PC-3 (cell line): ENCODE results near the gene TIRAP. TPM values are rescaled to one million over a fixed set of nuclear protein-coding genes. Genes with fewer than 3 reads are reported as not detected.

Source experiments
- ATAC-seq: fragments of 200-7000 bp; cut with Tn5 transposase; 2 replicates; pipeline ENCODE4 v1.9.1; 2020; ENCODE audit warnings: mild to moderate bottlenecking, moderate library complexity
- BruUV-seq: library from RNA; stranded (reverse); fragments of 400-500 nt; replicated peaks from 2 replicates; lab custom pipeline; 2021; lab: Mats Ljungman, UMichigan
- CTCF ChIA-PET: fragments of 300-600 bp; sonication (Branson Sonifier 250); formaldehyde crosslinking; loops from one replicate; lab custom pipeline; 2022; ENCODE audit warnings: antibody characterized with exemption; lab: Charles Lee
- POLR2A ChIA-PET: fragments of 300-600 bp; sonication (Branson Sonifier 250); formaldehyde crosslinking; loops from one replicate; lab custom pipeline; 2022; ENCODE audit warnings: antibody characterized with exemption; ENCODE audit not compliant: unreplicated experiment; lab: Charles Lee
- DNase-seq: peaks from one replicate; pipeline ENCODE4 v3.0.0-alpha.2; 2015
- H2AFZ ChIP-seq: fragments of 300-600 bp; sonication (generic); 2 replicates; pipeline ENCODE4 v1.6.0; 2016; ENCODE audit warnings: antibody characterized with exemption, low read length
- H3F3A ChIP-seq: fragments of 300-600 bp; sonication (generic); one replicate; pipeline ENCODE4 v1.6.0; 2017; ENCODE audit warnings: antibody characterized with exemption, low read length, control low read depth, mild to moderate bottlenecking; ENCODE audit not compliant: unreplicated experiment
- H3K27ac ChIP-seq: fragments of 300-600 bp; sonication (generic); 2 replicates; pipeline ENCODE4 v1.5.1; 2016; ENCODE audit warnings: mild to moderate bottlenecking, low read length
- H3K27me3 ChIP-seq: fragments of 300-600 bp; sonication (generic); 2 replicates; pipeline ENCODE4 v1.6.1; 2016; ENCODE audit warnings: low read length, mixed read lengths
- H3K36me3 ChIP-seq: fragments of 300-600 bp; sonication (generic); 2 replicates; pipeline ENCODE4 v1.6.1; 2016; ENCODE audit warnings: low read depth, mixed run types, low read length, mixed read lengths
- H3K4me1 ChIP-seq: fragments of 300-600 bp; sonication (generic); 2 replicates; pipeline ENCODE4 v1.5.1; 2016; ENCODE audit warnings: low read length; ENCODE audit not compliant: insufficient read depth
- H3K4me2 ChIP-seq: fragments of 300-600 bp; sonication (generic); 2 replicates; pipeline ENCODE4 v1.6.0; 2016; ENCODE audit warnings: low read length
- H3K4me3 ChIP-seq: fragments of 300-600 bp; sonication (generic); 2 replicates; pipeline ENCODE4 v1.5.1; 2016; ENCODE audit warnings: mild to moderate bottlenecking, low read length, mixed read lengths
- H3K79me2 ChIP-seq: fragments of 300-600 bp; sonication (generic); 2 replicates; pipeline ENCODE4 v1.6.1; 2017; ENCODE audit warnings: low read length, mixed read lengths
- H3K9ac ChIP-seq: fragments of 300-600 bp; sonication (generic); 2 replicates; pipeline ENCODE4 v1.6.0; 2016; ENCODE audit warnings: mild to moderate bottlenecking, low read length
- H3K9me2 ChIP-seq: fragments of 300-600 bp; sonication (generic); replicated peaks from 2 replicates; pipeline ENCODE4 v1.6.1; 2016; ENCODE audit warnings: mixed run types, low read length, mixed read lengths
- H3K9me3 ChIP-seq: fragments of 300-600 bp; sonication (generic); 2 replicates; pipeline ENCODE4 v1.6.1; 2016; ENCODE audit warnings: low read length, mixed read lengths
- H4K20me1 ChIP-seq: fragments of 300-600 bp; sonication (generic); 2 replicates; pipeline ENCODE4 v1.6.1; 2016; ENCODE audit warnings: low read length, mixed read lengths
- EZH2 ChIP-seq: fragments of 300-600 bp; sonication (generic); IDR thresholded peaks from one replicate; pipeline ENCODE4 v1.6.1; 2017; ENCODE audit warnings: antibody characterized with exemption, mild to moderate bottlenecking, low read length; ENCODE audit not compliant: unreplicated experiment
- EZH2phosphoT487 ChIP-seq: fragments of 300-600 bp; sonication (generic); IDR thresholded peaks from 2 replicates; pipeline ENCODE4 v1.6.1; 2018; ENCODE audit warnings: mild to moderate bottlenecking, antibody characterized with exemption, low read length, borderline replicate concordance
- intact Hi-C: fragments of 100-400 bp; cut with micrococcal nuclease; formaldehyde crosslinking; loops from 2 replicates; pipeline ENCODE4 v1.9.0; 2023
- total RNA-seq: library from RNA; depleted of rRNA; stranded (reverse); fragments of >200 nt; gene quantifications from 2 replicates; pipeline ENCODE4 v1.2.3, GENCODE V29; 2014
- TF ChIP-seq, protein P1 (sequence below): fragments of 300-600 bp; sonication (generic); conservative IDR thresholded peaks from 2 replicates; pipeline ENCODE4 v1.5.1; 2017; ENCODE audit warnings: antibody characterized with exemption, low read depth, mild to moderate bottlenecking, low read length

The TIRAP gene
- total RNA-seq, 1 experiment from 2014 or later = 8.4 TPM

DNA sequence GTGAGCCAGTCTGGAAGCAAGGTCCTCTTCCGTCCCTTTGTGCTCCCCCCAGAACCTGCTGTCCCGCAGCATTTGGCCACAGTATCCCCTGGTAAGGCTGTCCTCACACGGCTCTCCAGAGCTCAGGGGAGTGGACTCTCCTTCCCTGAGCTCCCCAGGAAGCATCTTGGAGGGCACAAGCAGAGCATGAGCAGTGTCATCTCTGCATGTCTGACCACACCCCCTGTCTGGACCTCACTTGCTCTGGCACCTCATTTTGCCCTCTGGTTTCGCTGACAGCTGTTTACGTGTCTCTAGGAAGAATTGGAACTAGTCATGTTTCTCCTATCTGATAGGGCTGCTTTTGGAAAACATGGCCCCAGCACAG lies 36.5 kb downstream of the TIRAP start:
- DNase-seq (no peak), ATAC-seq (no peak)
- 0 out of 2 replicates have a peak, but pooled peaks cover 5% of the 10 kb centered on the region for H3K79me2 ChIP-seq
- H2AFZ ChIP-seq = no peak overlapping the region
- intact Hi-C loops = no loop called here
- H3F3A ChIP-seq = no peaks in the 10 kb centered on the region
- no peaks in the 10 kb centered on the region for H3K9me3 ChIP-seq
- no peaks in the 10 kb centered on the region for H3K9me2 ChIP-seq
- ChIA-PET POLR2A (no interaction called here), CTCF (no interaction called here)
- H3K4me1 ChIP-seq = peaks cover 17% of the 10 kb centered on the region
- H3K27me3 ChIP-seq = no peaks in the 10 kb centered on the region
- H3K27ac ChIP-seq = no peak overlapping the region
- BruUV-seq = no TSS peak
- no peak overlapping the region for H3K4me2 ChIP-seq
- TF ChIP-seq EZH2phosphoT487 (no peak), EZH2 (no peak)
- TF ChIP-seq, protein P1, sequence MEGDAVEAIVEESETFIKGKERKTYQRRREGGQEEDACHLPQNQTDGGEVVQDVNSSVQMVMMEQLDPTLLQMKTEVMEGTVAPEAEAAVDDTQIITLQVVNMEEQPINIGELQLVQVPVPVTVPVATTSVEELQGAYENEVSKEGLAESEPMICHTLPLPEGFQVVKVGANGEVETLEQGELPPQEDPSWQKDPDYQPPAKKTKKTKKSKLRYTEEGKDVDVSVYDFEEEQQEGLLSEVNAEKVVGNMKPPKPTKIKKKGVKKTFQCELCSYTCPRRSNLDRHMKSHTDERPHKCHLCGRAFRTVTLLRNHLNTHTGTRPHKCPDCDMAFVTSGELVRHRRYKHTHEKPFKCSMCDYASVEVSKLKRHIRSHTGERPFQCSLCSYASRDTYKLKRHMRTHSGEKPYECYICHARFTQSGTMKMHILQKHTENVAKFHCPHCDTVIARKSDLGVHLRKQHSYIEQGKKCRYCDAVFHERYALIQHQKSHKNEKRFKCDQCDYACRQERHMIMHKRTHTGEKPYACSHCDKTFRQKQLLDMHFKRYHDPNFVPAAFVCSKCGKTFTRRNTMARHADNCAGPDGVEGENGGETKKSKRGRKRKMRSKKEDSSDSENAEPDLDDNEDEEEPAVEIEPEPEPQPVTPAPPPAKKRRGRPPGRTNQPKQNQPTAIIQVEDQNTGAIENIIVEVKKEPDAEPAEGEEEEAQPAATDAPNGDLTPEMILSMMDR = no peak
- no peak overlapping the region for H3K9ac ChIP-seq
- H4K20me1 ChIP-seq = no peaks in the 10 kb centered on the region
- H3K36me3 ChIP-seq = no peaks in the 10 kb centered on the region
- no peak overlapping the region for H3K4me3 ChIP-seq

DNA sequence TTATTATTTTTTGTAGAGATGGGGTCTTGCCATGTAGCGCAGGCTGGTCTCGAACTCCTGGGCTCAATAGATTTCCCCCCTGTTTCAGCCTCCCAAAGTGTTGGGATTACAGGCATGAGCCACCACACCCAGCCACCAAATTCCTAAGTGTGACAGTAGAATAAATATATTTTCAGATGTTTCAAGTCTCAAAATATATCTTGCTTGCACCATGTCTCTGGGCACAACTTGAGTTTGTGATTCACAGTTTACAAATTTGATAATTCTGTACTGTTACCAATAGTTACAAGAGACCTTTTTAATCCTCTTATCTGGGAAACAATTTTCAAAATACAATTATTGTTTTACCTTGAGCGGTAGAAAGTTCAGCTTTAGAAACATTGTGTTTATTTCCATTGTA lies 40.1 kb downstream of the TIRAP start:
- peaks cover 9% of the 10 kb centered on the region for H3K4me1 ChIP-seq
- ChIA-PET CTCF (no interaction called here), POLR2A (no interaction called here)
- no peaks in the 10 kb centered on the region for H3K9me3 ChIP-seq
- ATAC-seq = no peak
- H4K20me1 ChIP-seq = no peaks in the 10 kb centered on the region
- H3K4me3 ChIP-seq = no peak overlapping the region
- intact Hi-C loops = no loop called here
- H3K79me2 ChIP-seq = no peaks in the 10 kb centered on the region
- no peaks in the 10 kb centered on the region for H3K36me3 ChIP-seq
- H3K9me2 ChIP-seq = no peaks in the 10 kb centered on the region
- H3K27me3 ChIP-seq = no peaks in the 10 kb centered on the region
- no peak overlapping the region for H3K4me2 ChIP-seq
- no TSS peak for BruUV-seq
- TF ChIP-seq, protein P1 = no peak
- TF ChIP-seq EZH2 = no peak
- TF ChIP-seq EZH2phosphoT487 = no peak
- H3K27ac ChIP-seq = no peak overlapping the region
- no peak overlapping the region for H2AFZ ChIP-seq
- no peaks in the 10 kb centered on the region for H3F3A ChIP-seq
- H3K9ac ChIP-seq = no peak overlapping the region
- no peak for DNase-seq

DNA sequence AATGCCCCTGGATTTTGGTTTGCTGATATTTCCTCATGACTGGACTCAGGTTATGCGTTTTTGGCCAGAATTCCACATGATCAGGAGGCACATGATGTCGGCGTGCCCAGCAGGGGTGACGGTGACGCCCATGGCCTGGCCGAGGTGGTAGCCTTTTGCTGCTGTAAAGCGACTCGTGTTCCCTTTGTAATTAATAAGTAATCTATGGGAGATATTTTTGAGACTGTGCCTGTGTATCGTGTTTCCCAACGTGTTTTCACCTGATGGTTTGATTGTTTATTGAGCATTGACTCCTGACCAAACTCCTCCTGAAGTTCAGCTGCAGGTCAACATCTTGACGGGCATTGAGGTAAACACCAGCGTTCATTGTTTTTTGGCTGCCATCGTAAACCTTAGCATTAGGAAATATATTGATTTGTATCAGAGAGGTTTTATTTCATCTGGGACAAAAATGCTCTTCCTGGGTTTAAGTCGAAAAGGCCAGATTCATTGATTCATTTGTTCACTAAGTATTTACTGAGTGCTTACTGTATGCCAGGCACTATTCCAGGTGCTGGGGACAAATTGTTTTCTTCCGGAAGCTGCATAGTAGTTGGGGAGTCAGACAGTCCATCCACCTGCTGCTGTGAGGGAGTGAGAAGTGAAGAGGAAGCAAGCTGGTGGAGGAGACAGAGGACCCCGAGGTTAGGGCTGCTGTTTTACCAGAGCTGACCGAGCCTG lies 44.5 kb downstream of the TIRAP start:
- Histone ChIP-seq H3K4me1 (peaks cover 10% of the 10 kb centered on the region), H3K4me3 (no peak overlapping the region), H3K9me3 (no peaks in the 10 kb centered on the region), H3K9me2 (no peaks in the 10 kb centered on the region), H3K9ac (no peak overlapping the region), H3K79me2 (no peaks in the 10 kb centered on the region), H3K27me3 (no peaks in the 10 kb centered on the region), H3K4me2 (no peak overlapping the region), H4K20me1 (no peaks in the 10 kb centered on the region), H3F3A (no peaks in the 10 kb centered on the region), H3K36me3 (no peaks in the 10 kb centered on the region), H3K27ac (no peak overlapping the region), H2AFZ (no peak overlapping the region)
- TF ChIP-seq EZH2 = no peak
- no peak for TF ChIP-seq EZH2phosphoT487
- TF ChIP-seq, protein P1 = no peak
- ATAC-seq (no peak), DNase-seq (no peak)
- CTCF ChIA-PET = no interaction called here
- intact Hi-C loops = no loop called here
- BruUV-seq = no TSS peak
- POLR2A ChIA-PET = no interaction called here
